Activated CD4-positive, alpha-beta T cell treated with anti-CD3 and anti-CD28 coated beads, Interleukin-2, amount 50 U/mL, for 24 hours (primary cell): Measurements from ENCODE around the gene CPEB2.

Source experiments
- DNase-seq, 2 donors: peaks; one replicate each; pipeline ENCODE4 v3.0.0-alpha.2; 2020; ENCODE audit warnings: low read depth in 1 of 2, low spot score in 1 of 2

The CPEB2 gene

DNA sequence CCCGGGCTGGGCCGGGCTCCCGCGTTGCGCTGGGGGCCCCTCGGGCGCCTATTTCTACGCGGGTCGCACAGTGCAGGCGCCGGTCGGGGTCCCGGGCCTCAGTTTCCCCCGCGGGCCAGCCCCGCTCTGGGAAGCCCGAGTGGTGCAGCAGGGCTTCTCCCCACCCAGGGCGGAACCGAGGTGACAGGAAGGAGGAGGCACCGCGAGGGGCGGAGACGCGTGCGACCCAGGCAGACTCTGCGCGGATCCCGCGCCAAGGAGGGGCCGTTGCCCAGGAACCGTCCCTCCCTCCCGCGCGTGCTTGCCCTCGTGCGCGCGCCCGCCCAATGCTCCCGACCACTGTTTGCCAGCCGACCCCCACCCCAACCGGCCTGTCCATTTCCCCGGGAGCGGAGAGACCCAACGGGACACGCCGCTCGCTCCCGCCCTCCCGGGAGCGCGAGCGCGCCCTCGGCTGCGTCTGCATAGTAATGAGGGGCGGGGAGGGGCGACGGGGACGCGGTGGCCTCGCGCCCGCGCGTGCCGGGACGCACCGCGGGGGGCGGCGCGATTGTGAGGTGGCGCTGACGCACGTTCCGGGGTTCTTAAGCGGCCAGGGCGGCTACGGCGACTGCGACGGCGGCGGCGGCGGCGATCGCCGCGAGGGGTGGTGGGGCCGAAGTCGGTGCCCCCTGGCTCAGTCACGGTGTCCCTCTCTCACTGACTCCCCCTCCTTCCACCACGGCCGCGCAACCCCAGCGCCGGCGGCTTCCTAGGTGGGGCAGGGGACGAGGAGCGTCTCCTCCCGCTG, at the start of gene CPEB2:
Gene CPEB2 (plus strand): TSS at position 613 of the 790 bp plus-strand sequence. CDS start 193 bp downstream, outside the sequence.
- DNase-seq: peak; percentile 79 to 87

DNA sequence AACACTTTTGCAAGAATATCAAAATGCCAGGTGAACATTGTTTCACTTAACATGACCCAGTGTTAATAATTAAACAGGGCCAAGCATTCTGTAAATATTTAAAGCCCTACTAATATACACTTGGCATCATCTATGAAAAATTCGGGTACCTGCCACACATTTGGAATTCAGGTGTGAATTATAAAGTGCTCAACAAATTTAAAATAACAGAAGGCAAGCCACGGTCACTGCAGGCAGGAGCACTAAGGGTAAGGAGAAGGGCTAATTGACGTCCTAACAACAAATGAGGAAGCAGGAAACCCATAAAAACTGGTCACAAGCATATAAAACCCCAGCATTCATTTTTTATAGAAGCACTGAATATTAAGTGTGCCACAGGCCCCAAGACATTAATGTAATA, 43.8 kb upstream of the CPEB2 start:
- DNase-seq: no peak

GRCh38 chr4:14961292-14961691, 41.0 kb upstream of the CPEB2 start:
- no peak for DNase-seq

DNA sequence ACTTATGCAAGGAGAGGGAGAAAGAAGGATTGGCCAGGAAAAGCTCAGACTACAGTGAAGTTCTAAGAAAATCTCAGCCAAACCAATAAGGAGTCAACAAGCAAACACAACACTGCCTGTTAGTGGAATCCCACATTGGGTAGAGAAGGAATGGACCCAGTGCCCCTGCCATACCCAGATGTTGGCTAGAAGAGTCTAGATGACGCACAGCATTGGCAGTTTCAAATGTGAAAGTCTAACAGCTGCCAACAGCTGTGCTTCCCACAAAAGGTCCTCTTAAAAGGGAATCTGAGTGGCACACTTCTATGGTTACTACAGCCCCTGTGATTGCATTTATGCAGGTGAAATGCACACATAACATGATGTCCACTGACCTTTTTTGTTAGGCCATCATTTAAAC, 37.2 kb upstream of the CPEB2 start:
- DNase-seq: no peak

- DNase-seq: no peak
Observed at GRCh38 chr4:14967982-14968381, 34.3 kb upstream of the CPEB2 start.

- DNase-seq: no peak
Observed at GRCh38 chr4:14977830-14978229, 24.5 kb upstream of the CPEB2 start.

DNA sequence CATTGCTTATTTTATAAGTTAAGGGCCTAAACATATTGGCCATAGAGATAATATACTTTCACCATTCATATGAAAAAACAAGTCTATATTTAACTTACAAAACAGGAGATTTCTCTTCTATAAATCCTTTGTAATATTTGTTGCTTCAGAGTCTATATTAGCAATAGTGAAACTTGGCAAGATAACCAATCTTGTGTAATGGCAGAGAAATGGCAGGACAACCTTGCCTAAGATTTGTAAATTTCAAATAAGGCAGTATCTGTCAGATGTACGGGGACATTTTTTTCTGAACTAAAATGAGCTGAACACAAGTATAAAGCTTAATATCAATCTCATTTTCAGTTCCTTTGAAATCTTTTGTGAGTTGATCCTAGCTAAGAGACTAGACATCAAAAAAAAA, 17.8 kb upstream of the CPEB2 start:
- DNase-seq: no peak

GRCh38 chr4:14985161-14985560, 17.1 kb upstream of the CPEB2 start:
- no peak for DNase-seq

GRCh38 chr4:14985843-14986242, 16.4 kb upstream of the CPEB2 start:
- no peak for DNase-seq

GRCh38 chr4:14987054-14987453, 15.2 kb upstream of the CPEB2 start:
- no peak for DNase-seq

GRCh38 chr4:14990484-14990883, 11.8 kb upstream of the CPEB2 start:
- DNase-seq: no peak

DNA sequence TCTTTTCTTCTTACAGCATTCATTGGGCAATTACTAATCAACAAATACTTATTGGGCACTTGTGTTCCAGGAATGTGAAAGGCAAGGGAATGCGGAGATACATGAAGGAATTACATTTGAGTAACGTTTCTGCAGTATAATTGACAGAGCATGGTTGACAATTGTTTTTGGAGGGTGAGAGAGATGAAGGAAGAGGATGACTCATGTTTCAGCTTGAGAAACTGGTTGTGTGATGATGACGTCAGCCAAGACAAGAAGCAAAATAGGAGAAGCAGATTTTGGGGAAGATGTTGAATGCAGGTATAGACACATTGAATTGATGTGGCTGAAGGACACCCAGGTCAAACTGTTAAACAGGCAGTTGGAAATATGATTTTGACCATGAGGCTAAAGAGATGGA, 8.0 kb upstream of the CPEB2 start:
- DNase-seq: no peak

- DNase-seq: peak; percentile 9 to 36
Observed at GRCh38 chr4:15001248-15001868, 923 bp upstream of the CPEB2 start.

DNA sequence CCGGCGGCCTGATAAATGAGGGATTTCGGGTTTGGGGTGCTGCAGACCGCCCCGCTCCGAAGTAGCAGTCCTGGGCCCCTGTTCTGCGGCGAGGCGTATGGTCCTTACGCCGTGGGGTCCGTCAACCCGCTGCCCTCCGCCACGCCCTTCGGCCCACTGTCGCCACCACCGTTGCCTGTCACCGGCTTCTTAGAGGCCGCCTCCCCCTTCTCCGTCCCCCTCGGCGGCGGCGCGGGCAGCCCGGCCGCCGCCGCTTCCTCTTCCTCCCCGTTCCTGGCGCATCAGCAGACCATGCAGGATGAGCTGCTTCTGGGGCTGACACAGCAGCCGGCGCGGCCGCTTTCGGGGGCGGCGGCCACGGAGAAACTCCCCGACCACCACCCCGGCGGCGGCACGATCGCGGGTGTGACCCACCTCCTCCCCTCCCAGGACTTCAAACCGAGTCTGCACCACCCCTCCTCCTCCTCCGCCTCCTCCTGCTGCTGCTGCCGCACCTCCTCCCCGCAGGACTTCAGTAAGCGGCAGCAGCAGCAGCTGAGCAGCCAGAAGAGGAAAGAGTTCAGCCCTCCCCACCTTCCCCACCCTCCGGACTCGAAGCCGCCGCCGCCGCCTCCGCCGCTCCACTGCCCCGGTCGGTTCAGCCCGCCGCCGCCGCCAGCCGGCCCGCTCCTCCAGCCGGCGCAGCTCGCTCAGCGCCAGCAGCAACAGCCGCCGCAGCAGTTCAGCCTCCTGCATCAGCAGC, 549 bp downstream of the CPEB2 start:
- peak; percentile 51 to 63 for DNase-seq

- peak; percentile 24 to 32 for DNase-seq
Observed at GRCh38 chr4:15003401-15003890, 1.2 kb downstream of the CPEB2 start.

- peak; percentile 6 to 19 for DNase-seq
Observed at GRCh38 chr4:15003891-15004738, 1.8 kb downstream of the CPEB2 start.

DNA sequence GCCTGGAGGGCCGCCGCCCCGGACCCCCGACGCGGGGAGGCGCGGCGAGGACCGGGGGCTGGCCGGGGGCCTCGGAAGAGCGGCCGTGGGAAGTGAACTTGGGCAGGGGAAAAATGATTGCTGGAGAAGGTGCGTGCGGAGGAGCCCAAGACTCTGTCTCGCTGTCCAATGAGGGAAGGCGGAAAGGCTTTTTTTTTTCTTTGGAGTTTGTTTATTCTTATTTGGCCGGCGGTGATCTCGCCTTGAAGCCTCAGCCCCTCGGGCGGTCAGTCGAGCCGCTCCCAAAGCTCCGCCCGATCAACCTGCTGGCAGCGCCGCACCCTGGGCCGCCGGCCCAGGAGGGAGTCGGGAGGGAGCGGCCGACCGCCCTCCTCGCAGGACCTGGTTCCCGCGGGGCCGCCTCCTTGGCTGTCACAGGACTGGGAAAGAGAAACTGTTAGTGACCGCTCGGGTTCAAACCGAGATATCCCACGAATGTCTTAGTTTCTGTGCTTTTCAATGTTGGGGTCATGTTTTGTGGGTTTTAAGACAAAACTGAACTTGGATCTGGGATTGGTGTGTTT, 2.5 kb downstream of the CPEB2 start:
- peak; percentile 9 for DNase-seq

DNA sequence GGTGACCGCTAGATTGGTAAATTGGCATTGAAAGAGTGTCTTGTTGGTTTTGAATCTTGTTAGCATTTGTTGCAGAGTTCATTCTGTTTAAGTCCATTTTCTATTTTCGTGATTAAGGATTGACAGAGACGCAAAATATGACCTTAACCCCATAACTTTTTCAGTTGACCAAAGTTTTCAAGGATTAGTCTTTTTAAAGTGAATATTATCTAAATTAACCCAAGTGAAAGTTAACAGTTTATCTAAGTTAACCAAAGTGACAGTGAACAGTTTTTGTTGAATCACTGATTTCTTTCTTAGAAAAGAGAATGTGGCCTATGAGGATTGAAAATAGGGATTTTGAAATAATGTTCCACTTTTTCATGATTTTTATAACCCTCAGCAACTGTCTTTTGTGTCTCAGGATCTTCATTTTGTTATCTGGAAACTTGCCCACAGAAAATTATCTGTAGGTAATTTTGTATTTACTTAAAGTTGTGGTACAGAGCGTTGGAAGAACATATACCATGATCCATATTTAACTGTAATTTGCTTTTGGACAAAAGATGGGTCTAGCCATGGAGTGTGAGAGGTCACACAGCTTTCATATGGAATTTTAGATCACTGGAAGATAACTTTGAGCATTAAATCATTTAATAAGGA, 3.3 kb downstream of the CPEB2 start:
- DNase-seq: no peak

DNA sequence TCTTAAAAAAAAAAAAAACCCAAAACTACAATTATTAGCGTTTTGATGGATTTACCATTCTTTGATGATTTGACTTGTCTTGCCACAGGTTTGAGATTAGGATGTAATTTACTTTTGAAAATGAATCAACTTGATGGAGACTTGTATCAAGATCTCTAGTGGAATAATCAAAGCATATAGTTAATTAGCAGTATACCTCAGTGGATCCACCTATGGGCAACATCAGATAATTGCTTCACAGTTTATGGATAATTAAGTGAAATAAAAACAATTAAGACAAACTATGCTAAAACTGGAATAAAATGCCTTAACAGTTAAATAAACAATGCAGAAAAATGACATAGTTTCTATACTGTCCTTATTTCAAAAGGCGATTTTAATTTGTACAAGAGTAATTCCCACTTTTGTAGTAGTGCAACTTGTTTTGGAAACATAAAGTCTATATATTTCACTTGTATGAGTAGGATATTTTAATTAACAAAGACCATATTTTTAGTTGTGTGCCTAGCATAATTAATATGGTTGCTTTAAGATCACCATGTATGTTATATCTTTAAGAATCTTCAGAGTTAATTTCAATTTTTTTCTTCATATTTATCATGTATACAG, 4.2 kb downstream of the CPEB2 start:
- no peak for DNase-seq

DNA sequence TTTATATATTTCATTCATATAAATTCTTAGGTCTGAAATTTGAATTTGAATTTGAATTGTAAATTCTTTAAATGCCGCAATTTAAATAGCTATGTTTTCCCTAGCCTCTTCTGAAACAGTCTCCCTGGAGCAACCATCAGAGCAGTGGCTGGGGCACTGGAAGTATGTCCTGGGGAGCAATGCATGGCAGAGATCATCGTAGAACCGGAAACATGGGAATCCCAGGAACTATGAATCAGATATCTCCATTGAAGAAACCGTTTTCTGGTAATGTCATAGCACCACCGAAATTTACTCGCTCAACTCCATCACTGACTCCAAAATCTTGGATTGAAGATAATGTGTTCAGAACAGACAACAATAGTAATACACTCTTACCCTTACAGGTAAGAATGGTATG, 4.9 kb downstream of the CPEB2 start:
- no peak for DNase-seq
